Gastrocnemius medialis (tissue), 4 donors: ENCODE measurements around the gene FRAT1. TPM values are rescaled to one million over a fixed set of nuclear protein-coding genes. Genes with fewer than 3 reads are reported as not detected.

ENCODE experiments used
- ATAC-seq, 2 donors: fragments of 150-250 bp; one replicate each; pipeline ENCODE4 v1.9.1; 2016
- DNase-seq, 2 donors: peaks; one replicate each; pipeline ENCODE4 v3.0.0-alpha.2; 2019
- H3K27ac ChIP-seq, 4 donors: fragments of 200-600 bp; sonication (generic); 1 replicate in 1 of 4; 2 replicates in 3 of 4; pipeline ENCODE4 v1.5.1; 2016 to 2018; ENCODE audit warnings: mild to moderate bottlenecking in 2 of 4, moderate library complexity in 1 of 4
- H3K27me3 ChIP-seq, 3 donors: fragments of 200-600 bp; sonication (generic) in 2 of 3; 1 replicate in 1 of 3; 2 replicates in 2 of 3; pipeline versions ENCODE4 v1.5.1 to v1.6.0; 2016 to 2019; ENCODE audit warnings: mild to moderate bottlenecking in 1 of 3, moderate library complexity in 1 of 3
- H3K36me3 ChIP-seq, 2 donors: fragments of 200-600 bp; sonication (generic) in 1 of 2; one replicate each; pipeline ENCODE4 v1.5.1; 2017 to 2018
- H3K4me1 ChIP-seq, 2 donors: fragments of 200-600 bp; sonication (generic) in 1 of 2; one replicate each; pipeline ENCODE4 v1.5.1; 2016 to 2017; ENCODE audit warnings: mild to moderate bottlenecking in 2 of 2
- H3K4me3 ChIP-seq, 4 donors: fragments of 200-600 bp; sonication (generic) in 3 of 4; 1 replicate in 1 of 4; 2 replicates in 3 of 4; pipeline ENCODE4 v1.5.1; 2016 to 2019; ENCODE audit warnings: mild to moderate bottlenecking in 2 of 4
- H3K9me3 ChIP-seq, 3 donors: fragments of 200-600 bp; sonication (generic) in 2 of 3; 1 replicate in 1 of 3; 2 replicates in 2 of 3; pipeline ENCODE4 v1.5.1; 2016 to 2019
- POLR2A ChIP-seq, 2 donors: fragments of 450-650 bp; IDR thresholded peaks; one replicate each; pipeline ENCODE4 v1.6.1; 2017; ENCODE audit warnings: antibody characterized with exemption in 2 of 2, mild to moderate bottlenecking in 2 of 2, moderate library complexity in 2 of 2
- in situ Hi-C, 4 donors: fragments of 200-750 bp; cut with MboI; loops; one replicate each; pipeline versions ENCODE4 v1.15.0 to v1.8.0; 2017; ENCODE audit warnings: low sequenced_read_pairs in 4 of 4
- intact Hi-C: fragments of 100-400 bp; cut with DNase I; formaldehyde crosslinking; loops from one replicate; pipeline ENCODE4 v1.15.1; 2023; ENCODE audit warnings: low total_unique reads
- total RNA-seq, 4 donors: library from RNA; depleted of rRNA; stranded (reverse); fragments of >200 nt; gene quantifications; one replicate each; pipeline versions ENCODE4 v1.1.0 to v1.2.3, GENCODE V29; 2016
- TF ChIP-seq, protein P1 (sequence below), 5 experiments: fragments of 450-650 bp in 3 of 5; fragments of 200-600 bp in 2 of 5; sonication (generic) in 2 of 5; IDR thresholded peaks in 4 of 5; conservative IDR thresholded peaks in 1 of 5; 1 replicate in 4 of 5; 2 replicates in 1 of 5; pipeline ENCODE4 v1.5.1; 2016 to 2019; ENCODE audit warnings: antibody characterized with exemption in 5 of 5, mild to moderate bottlenecking in 3 of 5, moderate library complexity in 3 of 5

FRAT1 gene
- total RNA-seq, 4 donors from 2014 or later, result 1.7 to 7.6 (median 3.2) TPM

DNA sequence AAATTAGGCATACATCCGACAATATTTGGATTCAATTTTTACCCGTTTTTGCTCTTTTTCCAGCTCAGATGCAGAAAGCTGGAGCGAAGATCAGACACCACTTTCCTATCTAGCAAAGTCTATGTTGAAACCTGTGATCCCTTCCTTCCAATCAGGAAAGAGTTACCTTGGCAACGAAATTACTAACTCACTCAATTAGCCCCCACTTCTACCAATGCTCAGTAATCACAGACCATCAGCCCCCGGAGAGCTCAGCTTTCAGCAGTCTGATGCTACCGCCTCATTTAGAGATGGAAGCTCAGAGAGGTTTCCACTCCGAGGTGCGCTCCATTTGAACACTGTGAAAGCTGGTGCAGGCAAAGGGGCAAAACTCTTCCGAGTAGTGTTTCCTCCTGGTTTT lies 6.7 kb downstream of the FRAT1 start:
- H3K4me1 ChIP-seq, result peaks cover 14% of the 10 kb centered on the region in 2 donors
- ATAC-seq (no peak), DNase-seq (no peak)
- H3K27me3 ChIP-seq, result no peaks in the 10 kb centered on the region
- no peaks in the 10 kb centered on the region for H3K36me3 ChIP-seq
- no peak overlapping the region for H3K4me3 ChIP-seq
- intact Hi-C loops, result no loop called here
- no peaks in the 10 kb centered on the region for H3K9me3 ChIP-seq
- in situ Hi-C loops, result loop anchor here in 1 of 4 donors (5.0 kb wide), 1 partner anchor 43 kb away; no protein-coding TSS in a partner anchor
- TF ChIP-seq POLR2A (IDR thresholded peaks at IDR 0.05), result no peak
- TF ChIP-seq, protein P1, sequence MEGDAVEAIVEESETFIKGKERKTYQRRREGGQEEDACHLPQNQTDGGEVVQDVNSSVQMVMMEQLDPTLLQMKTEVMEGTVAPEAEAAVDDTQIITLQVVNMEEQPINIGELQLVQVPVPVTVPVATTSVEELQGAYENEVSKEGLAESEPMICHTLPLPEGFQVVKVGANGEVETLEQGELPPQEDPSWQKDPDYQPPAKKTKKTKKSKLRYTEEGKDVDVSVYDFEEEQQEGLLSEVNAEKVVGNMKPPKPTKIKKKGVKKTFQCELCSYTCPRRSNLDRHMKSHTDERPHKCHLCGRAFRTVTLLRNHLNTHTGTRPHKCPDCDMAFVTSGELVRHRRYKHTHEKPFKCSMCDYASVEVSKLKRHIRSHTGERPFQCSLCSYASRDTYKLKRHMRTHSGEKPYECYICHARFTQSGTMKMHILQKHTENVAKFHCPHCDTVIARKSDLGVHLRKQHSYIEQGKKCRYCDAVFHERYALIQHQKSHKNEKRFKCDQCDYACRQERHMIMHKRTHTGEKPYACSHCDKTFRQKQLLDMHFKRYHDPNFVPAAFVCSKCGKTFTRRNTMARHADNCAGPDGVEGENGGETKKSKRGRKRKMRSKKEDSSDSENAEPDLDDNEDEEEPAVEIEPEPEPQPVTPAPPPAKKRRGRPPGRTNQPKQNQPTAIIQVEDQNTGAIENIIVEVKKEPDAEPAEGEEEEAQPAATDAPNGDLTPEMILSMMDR (IDR thresholded peaks at IDR 0.05 in 4 of 5, conservative IDR thresholded peaks at IDR 0.05 in 1 of 5), result no peak
- no peak overlapping the region for H3K27ac ChIP-seq

DNA sequence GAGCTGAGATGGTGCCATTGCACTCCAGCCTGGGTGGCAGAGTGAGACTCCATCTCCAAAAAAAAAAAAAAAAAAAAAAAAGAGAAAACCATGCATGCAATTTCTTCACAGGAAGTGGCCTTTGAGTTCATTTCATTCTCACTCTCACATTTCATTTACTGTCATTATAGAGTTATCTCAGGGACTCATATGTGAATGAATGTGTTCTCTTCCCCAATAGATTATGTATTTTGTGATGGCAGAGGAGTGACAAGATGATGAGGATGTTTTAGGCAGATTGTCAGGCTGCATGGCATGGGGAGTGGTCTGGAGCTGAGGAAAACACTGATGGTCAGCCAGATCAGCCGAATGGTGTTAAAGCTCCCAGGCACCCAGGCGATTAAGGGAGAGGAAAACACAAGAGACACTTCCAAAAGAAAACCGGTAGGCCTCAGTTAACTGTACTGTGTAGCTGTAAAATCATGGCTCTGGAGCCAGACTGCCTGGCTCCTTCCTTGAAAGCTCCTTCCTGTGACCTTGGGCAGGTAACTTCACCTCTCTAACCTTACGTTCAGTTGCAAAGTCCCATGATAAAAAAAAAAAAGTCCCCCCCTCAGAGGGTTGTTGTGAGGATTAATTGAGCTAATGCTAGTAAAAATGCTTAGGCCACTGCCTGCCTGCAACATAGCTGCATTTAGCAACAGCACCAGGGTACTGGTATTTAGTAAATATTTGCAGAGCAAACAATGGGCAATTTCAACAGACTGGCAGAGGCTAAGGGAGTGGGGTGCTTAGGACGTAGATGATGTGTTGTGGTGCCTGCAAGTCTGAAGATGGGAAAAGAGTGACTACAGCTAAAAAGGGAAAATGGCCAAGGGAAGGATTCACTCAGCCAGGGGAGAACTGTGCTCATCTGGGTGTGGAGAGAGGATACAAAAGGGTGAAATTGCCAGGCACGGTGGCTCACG lies 8.6 kb downstream of the FRAT1 start:
- H3K27me3 ChIP-seq, result no peaks in the 10 kb centered on the region

DNA sequence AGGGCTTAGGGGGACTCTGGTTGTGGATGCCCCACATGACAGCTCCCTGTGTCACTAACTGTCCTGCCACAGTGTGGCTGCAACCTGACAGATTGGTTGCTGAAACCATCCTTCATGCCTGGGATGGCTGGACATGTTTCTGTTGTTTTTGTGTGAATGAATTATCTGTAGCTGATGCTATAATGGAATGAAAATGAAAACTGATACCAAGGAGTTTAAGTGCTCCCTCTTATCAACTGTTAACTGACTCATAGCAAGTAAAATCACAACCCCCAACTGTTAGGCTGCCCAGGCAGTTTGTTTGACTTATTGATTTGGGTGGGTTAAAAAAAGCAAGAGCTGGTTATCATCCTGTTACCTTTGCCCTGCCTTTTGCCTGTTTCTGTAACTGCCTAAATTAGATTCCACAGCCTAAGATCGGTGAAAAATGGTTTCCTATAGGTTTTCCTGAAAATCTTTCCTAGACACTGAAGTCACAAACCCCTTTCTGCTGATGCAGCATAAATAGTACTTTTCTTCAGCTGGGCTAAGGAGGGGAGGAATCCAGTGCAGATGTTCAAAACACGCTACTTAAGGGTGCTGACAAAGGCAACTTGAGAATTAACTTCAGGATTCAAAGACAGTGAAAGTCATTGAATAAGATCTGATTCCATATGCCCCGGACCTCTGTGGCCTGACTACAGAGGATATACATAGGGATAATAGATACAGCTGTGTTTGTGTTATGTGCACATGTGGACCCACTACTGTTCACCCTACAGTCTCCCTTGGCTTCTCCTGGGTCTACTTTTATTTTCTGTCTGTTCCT lies 9.8 kb downstream of the FRAT1 start:
- H3K4me3 ChIP-seq, result no peak overlapping the region
- TF ChIP-seq POLR2A (IDR thresholded peaks at IDR 0.05), result no peak
- TF ChIP-seq, protein P1 (IDR thresholded peaks at IDR 0.05 in 4 of 5, conservative IDR thresholded peaks at IDR 0.05 in 1 of 5), result no peak
- no peaks in the 10 kb centered on the region for H3K36me3 ChIP-seq
- H3K27me3 ChIP-seq, result no peaks in the 10 kb centered on the region
- H3K9me3 ChIP-seq, result no peaks in the 10 kb centered on the region
- intact Hi-C loops, result no loop called here
- in situ Hi-C loops, result loop anchor here in 1 of 4 donors (5.0 kb wide), 1 partner anchor 47 kb away; no protein-coding TSS in a partner anchor
- H3K27ac ChIP-seq, result no peak overlapping the region
- H3K4me1 ChIP-seq, result peaks cover 19 to 25% of the 10 kb centered on the region in 2 donors
- ATAC-seq (no peak), DNase-seq (no peak)

More for the DNA sequence above, 8.6 kb downstream of the FRAT1 start:
- TF ChIP-seq POLR2A (IDR thresholded peaks at IDR 0.05), result no peak
- TF ChIP-seq, protein P1 (IDR thresholded peaks at IDR 0.05 in 4 of 5, conservative IDR thresholded peaks at IDR 0.05 in 1 of 5), result no peak
- ATAC-seq (no peak), DNase-seq (no peak)
- intact Hi-C loops, result no loop called here
- H3K27ac ChIP-seq, result no peak overlapping the region
- H3K4me1 ChIP-seq, result peaks cover 16 to 18% of the 10 kb centered on the region in 2 donors
- no peaks in the 10 kb centered on the region for H3K36me3 ChIP-seq
- H3K9me3 ChIP-seq, result no peaks in the 10 kb centered on the region
- in situ Hi-C loops, result loop anchor here in 1 of 4 donors (5.0 kb wide), 1 partner anchor 45 kb away; no protein-coding TSS in a partner anchor
- no peak overlapping the region for H3K4me3 ChIP-seq

DNA sequence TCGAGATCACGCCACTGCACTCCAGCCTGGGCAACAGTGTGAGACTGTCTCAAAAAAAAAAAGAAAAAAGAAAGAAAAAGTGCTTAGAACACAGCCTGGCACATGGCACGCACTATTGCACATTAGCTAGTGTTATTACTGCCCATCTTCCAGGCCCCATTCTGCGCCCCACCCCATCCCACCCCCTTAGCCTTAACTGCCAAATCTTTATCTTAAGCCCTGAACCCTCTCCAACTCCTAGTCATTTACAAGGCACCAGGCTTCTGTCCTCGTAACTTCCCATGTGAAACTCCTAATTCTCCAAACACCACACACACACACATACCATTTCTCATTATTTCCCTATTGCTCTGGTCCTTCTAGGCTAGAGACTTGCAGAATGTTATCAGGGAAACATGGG lies 10.7 kb downstream of the FRAT1 start:
- in situ Hi-C loops, result loop anchor here in 2 of 4 donors (5.0 to 10.0 kb wide), 2 partner anchors 45 to 47 kb away; no protein-coding TSS in a partner anchor

More for the DNA sequence above, 10.7 kb downstream of the FRAT1 start:
- Histone ChIP-seq H3K4me1 (peaks cover 19 to 25% of the 10 kb centered on the region in 2 donors), H3K4me3 (no peak overlapping the region), H3K36me3 (no peaks in the 10 kb centered on the region), H3K9me3 (no peaks in the 10 kb centered on the region), H3K27me3 (no peaks in the 10 kb centered on the region), H3K27ac (no peak overlapping the region)
- DNase-seq (no peak), ATAC-seq (no peak)
- TF ChIP-seq, protein P1 (IDR thresholded peaks at IDR 0.05 in 4 of 5, conservative IDR thresholded peaks at IDR 0.05 in 1 of 5), result no peak
- TF ChIP-seq POLR2A (IDR thresholded peaks at IDR 0.05), result no peak
- intact Hi-C loops, result loop anchor here (5.0 to 10.0 kb wide), 2 partner anchors 37 to 495 kb away; partner anchors contain the start of genes ARHGAP19 and LCOR
